IMR-90 (cell line): Measurements from ENCODE around the gene DHX40. TPM values are rescaled to one million over a fixed set of nuclear protein-coding genes. Genes with fewer than 3 reads are reported as not detected.
A peak's percentile ranks its signal among the peaks of the same experiment; 100 is the strongest.

ENCODE experiments used
- ATAC-seq: fragments of 200-7000 bp; cut with Tn5 transposase; 2 replicates; pipeline ENCODE4 v1.9.1; 2020; ENCODE audit warnings: low read depth, mild to moderate bottlenecking, moderate library complexity
- BruUV-seq: library from RNA; stranded (reverse); fragments of 400-500 nt; replicated peaks from 2 replicates; lab custom pipeline; 2021; lab: Mats Ljungman, UMichigan
- CTCF ChIA-PET: fragments of 300-600 bp; formaldehyde crosslinking; extraction: SDS; loops from one replicate; lab custom pipeline; 2021; ENCODE audit warnings: antibody characterized with exemption; lab: Yijun Ruan, JAX
- POLR2A ChIA-PET: fragments of 300-600 bp; sonication (Branson Sonifier 250); formaldehyde crosslinking; loops from one replicate; lab custom pipeline; 2022; ENCODE audit warnings: antibody characterized with exemption; ENCODE audit not compliant: unreplicated experiment; lab: Charles Lee
- DNase-seq: peaks from one replicate; pipeline ENCODE4 v3.0.0; 2013
- H2AFZ ChIP-seq: replicated peaks from 2 replicates; pipeline ENCODE3; 2013; ENCODE audit warnings: low read length, mild to moderate bottlenecking; ENCODE audit not compliant: poor library complexity
- H2AK5ac ChIP-seq: 2 replicates; pipeline ENCODE4 v1.6.1; 2013; ENCODE audit warnings: low read depth, low read length, inconsistent platforms
- H2AK9ac ChIP-seq: replicated peaks from 2 replicates; pipeline ENCODE3; 2013; ENCODE audit warnings: mild to moderate bottlenecking, low read depth, low read length, moderate library complexity; ENCODE audit not compliant: poor library complexity
- H2BK120ac ChIP-seq: 2 replicates; pipeline ENCODE4 v1.6.1; 2013; ENCODE audit warnings: low read depth, low read length, inconsistent platforms
- H2BK15ac ChIP-seq: 3 replicates; pipeline ENCODE4 v1.6.1; 2013; ENCODE audit warnings: low read depth, low read length, inconsistent platforms
- H2BK20ac ChIP-seq: 2 replicates; pipeline ENCODE4 v1.6.1; 2013; ENCODE audit warnings: low read depth, mild to moderate bottlenecking, inconsistent platforms, low read length, moderate library complexity
- H2BK5ac ChIP-seq: 2 replicates; pipeline ENCODE4 v1.6.1; 2013; ENCODE audit warnings: mild to moderate bottlenecking, low read depth, low read length, inconsistent platforms; ENCODE audit not compliant: poor library complexity, severe bottlenecking
- H3K14ac ChIP-seq: replicated peaks from 2 replicates; pipeline ENCODE4 v1.6.1; 2013; ENCODE audit warnings: low read depth, low read length, inconsistent platforms
- H3K18ac ChIP-seq: 2 replicates; pipeline ENCODE4 v1.6.1; 2013; ENCODE audit warnings: low read depth, low read length, control low read depth
- H3K23ac ChIP-seq: 2 replicates; pipeline ENCODE4 v1.6.1; 2013; ENCODE audit warnings: low read depth, low read length, inconsistent platforms
- H3K27ac ChIP-seq: 2 replicates; pipeline ENCODE4 v1.5.1; 2013; ENCODE audit warnings: mild to moderate bottlenecking, control low read depth, low read length; ENCODE audit not compliant: insufficient read depth
- H3K27me3 ChIP-seq: 2 replicates; pipeline ENCODE4 v1.6.1; 2013; ENCODE audit warnings: low read length; ENCODE audit not compliant: control insufficient read depth, insufficient read depth
- H3K36me3 ChIP-seq: 2 replicates; pipeline ENCODE4 v1.6.1; 2013; ENCODE audit warnings: low read length, mixed read lengths; ENCODE audit not compliant: control insufficient read depth, insufficient read depth
- H3K4ac ChIP-seq: 2 replicates; pipeline ENCODE4 v1.6.1; 2013; ENCODE audit warnings: low read depth, low read length, inconsistent platforms
- H3K4me1 ChIP-seq: 2 replicates; pipeline ENCODE4 v1.6.1; 2013; ENCODE audit warnings: low read length, mixed read lengths; ENCODE audit not compliant: control insufficient read depth, insufficient read depth
- H3K4me2 ChIP-seq: 2 replicates; pipeline ENCODE4 v1.6.1; 2013; ENCODE audit warnings: low read depth, mild to moderate bottlenecking, control low read depth, low read length, moderate library complexity
- H3K4me3 ChIP-seq: 2 replicates; pipeline ENCODE4 v1.5.1; 2013; ENCODE audit warnings: low read depth, mild to moderate bottlenecking, control low read depth, low read length, moderate library complexity; ENCODE audit not compliant: insufficient read depth
- H3K56ac ChIP-seq: 2 replicates; pipeline ENCODE4 v1.6.1; 2013; ENCODE audit warnings: low read length, inconsistent platforms; ENCODE audit not compliant: insufficient read depth; ENCODE audit errors: extremely low read depth
- H3K79me1 ChIP-seq, 2 experiments: 2 replicates each; pipeline ENCODE4 v1.6.1; 2013; ENCODE audit warnings: low read length in 2 of 2, inconsistent platforms in 1 of 2, low read depth in 1 of 2
- H3K9ac ChIP-seq: 2 replicates; pipeline ENCODE4 v1.6.1; 2013; ENCODE audit warnings: low read depth, low read length, control low read depth
- H3K9me1 ChIP-seq: 2 replicates; pipeline ENCODE4 v1.6.1; 2013; ENCODE audit warnings: low read length, inconsistent platforms; ENCODE audit not compliant: insufficient read depth
- H3K9me3 ChIP-seq: 2 replicates; pipeline ENCODE4 v1.6.1; 2013; ENCODE audit warnings: low read length; ENCODE audit not compliant: control insufficient read depth, insufficient read depth
- H4K20me1 ChIP-seq: 2 replicates; pipeline ENCODE4 v1.6.1; 2013; ENCODE audit warnings: low read length, inconsistent platforms; ENCODE audit not compliant: insufficient read depth
- H4K5ac ChIP-seq: 2 replicates; pipeline ENCODE4 v1.6.1; 2013; ENCODE audit warnings: mild to moderate bottlenecking, low read depth, low read length, control low read depth
- H4K8ac ChIP-seq, 2 experiments: 2 replicates each; pipeline ENCODE4 v1.6.1; 2013; ENCODE audit warnings: low read depth in 2 of 2, low read length in 2 of 2, control low read depth in 1 of 2, inconsistent platforms in 1 of 2
- H4K91ac ChIP-seq: 2 replicates; pipeline ENCODE4 v1.6.1; 2013; ENCODE audit warnings: low read depth, low read length, inconsistent platforms; ENCODE audit not compliant: insufficient read depth
- CEBPB ChIP-seq: IDR thresholded peaks from 2 replicates; pipeline ENCODE4 v1.6.1; 2012; ENCODE audit warnings: low read depth, low read length, improper control_type of control experiment
- MAFK ChIP-seq: IDR thresholded peaks from 2 replicates; pipeline ENCODE4 v1.6.1; 2012; ENCODE audit warnings: low read depth, low read length, improper control_type of control experiment
- MAZ ChIP-seq: IDR thresholded peaks from 2 replicates; pipeline ENCODE4 v1.6.1; 2012; ENCODE audit warnings: low read depth, mild to moderate bottlenecking, low read length, improper control_type of control experiment, moderate library complexity, borderline replicate concordance
- WGBS, 2 experiments: methylation state at CpG; one replicate each; pipeline versions ENCODE4 v1.1.5 to v1.1.7; 2013; ENCODE audit warnings: missing lambda C conversion rate in 2 of 2; ENCODE audit not compliant: insufficient read length in 1 of 2; ENCODE audit errors: extremely low coverage in 2 of 2; 5-methylcytosine and 5-hydroxymethylcytosine counted together
- dilution Hi-C: fragments of 300-500 bp; cut with HindIII; formaldehyde crosslinking; loops from one replicate; pipeline ENCODE4 v1.14.3; 2018; ENCODE audit warnings: low sequenced_read_pairs; ENCODE audit not compliant: unreplicated experiment
- in situ Hi-C: fragments of 300-500 bp; cut with MboI; formaldehyde crosslinking; loops from 3 replicates; pipeline ENCODE4 v1.14.3; 2019; ENCODE audit warnings: low sequenced_read_pairs, inconsistent platforms, mixed read lengths
- intact Hi-C: fragments of 100-400 bp; cut with micrococcal nuclease; formaldehyde crosslinking; loops from 2 replicates; pipeline ENCODE4 v1.10.0; 2022
- polyA plus RNA-seq, 3 experiments: library from polyadenylated mRNA; depleted of rRNA; stranded (reverse); fragments of >200 nt; gene quantifications; 2 replicates each; pipeline ENCODE4 v1.2.3, GENCODE V29; 2012; ENCODE audit warnings: low replicate concordance in 1 of 3
- total RNA-seq: library from RNA; depleted of rRNA; stranded (reverse); fragments of >200 nt; gene quantifications from 2 replicates; pipeline ENCODE4 v1.2.3, GENCODE V29; 2012
- TF ChIP-seq, protein P1 (sequence below): fragments of 150-350 bp; IDR thresholded peaks from 2 replicates; pipeline ENCODE4 v1.6.1; 2016; ENCODE audit warnings: low read depth, mild to moderate bottlenecking, low read length, moderate library complexity, borderline replicate concordance

DHX40 gene
- total and polyA plus RNA-seq, 2 of the 4 experiments (the other 2 are of a cell fraction), result 17.4 to 44.4 TPM

DNA sequence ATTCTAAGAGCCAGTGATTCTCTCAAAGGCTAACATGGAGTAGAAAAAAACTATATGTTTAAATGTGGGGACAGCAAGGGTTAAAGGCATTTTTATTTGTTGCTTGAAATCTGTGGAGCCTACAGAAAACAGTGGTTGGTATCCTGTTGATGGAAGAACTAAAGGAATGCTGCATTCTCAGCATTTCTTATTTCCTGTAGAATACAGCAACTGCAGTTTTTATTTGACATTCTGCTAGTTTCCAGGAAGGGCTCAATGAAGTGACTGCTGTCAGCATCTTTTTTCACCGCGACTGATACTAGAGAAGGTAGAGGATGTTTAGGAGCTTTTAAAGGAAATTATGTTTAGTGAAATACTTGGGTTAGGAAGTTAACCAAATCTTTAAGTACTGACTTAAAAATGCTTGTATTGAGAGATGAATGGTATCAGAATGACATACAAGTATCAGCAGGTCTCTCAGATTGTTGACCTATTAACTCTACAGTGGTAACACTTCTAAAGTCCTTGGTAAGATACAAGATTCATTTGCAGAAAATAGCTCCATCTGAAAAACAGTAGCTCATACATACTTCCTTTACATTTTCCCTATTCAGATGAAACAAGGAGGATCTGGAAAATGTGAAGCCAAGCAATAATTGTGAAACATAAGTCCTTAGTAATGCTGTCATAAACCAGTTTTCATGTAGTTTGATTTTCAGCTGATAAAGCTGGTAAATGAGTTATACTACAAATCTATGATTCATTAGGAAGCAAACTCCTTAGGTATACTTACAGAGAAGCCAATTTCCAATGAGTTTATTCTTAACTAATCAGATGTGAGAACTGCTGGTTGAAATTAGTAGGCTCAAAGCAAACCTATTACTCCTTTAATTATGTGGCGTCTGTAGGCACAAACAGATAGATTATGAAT lies 69.5 kb downstream of the DHX40 start:
- ChIA-PET POLR2A (no interaction called here), CTCF (interaction anchor here (1.1 to 1.2 kb wide), 2 partner anchors 13 to 27 kb away, joined by 3 to 4 read pairs; no protein-coding TSS in a partner anchor)
- no peak overlapping the region for H2AK5ac ChIP-seq
- H2AK9ac ChIP-seq, result no peak overlapping the region
- no peak overlapping the region for H3K27ac ChIP-seq
- H3K23ac ChIP-seq, result no peak overlapping the region
- H2AFZ ChIP-seq, result no peak overlapping the region
- no peak overlapping the region for H3K14ac ChIP-seq
- H3K4me2 ChIP-seq, result no peak overlapping the region
- no peaks in the 10 kb centered on the region for H3K27me3 ChIP-seq
- TF ChIP-seq CEBPB (peak; percentile 34; the same call in 1 of the 2 replicates), MAZ (no peak), MAFK (peak; percentile 51; the same call in 1 of the 2 replicates)
- TF ChIP-seq, protein P1, sequence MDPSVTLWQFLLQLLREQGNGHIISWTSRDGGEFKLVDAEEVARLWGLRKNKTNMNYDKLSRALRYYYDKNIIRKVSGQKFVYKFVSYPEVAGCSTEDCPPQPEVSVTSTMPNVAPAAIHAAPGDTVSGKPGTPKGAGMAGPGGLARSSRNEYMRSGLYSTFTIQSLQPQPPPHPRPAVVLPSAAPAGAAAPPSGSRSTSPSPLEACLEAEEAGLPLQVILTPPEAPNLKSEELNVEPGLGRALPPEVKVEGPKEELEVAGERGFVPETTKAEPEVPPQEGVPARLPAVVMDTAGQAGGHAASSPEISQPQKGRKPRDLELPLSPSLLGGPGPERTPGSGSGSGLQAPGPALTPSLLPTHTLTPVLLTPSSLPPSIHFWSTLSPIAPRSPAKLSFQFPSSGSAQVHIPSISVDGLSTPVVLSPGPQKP, result no peak
- H3K4ac ChIP-seq, result no peak overlapping the region
- H3K9ac ChIP-seq, result no peak overlapping the region
- WGBS, 2 experiments, result no CpG with 5 or more reads among the region's 3 CpGs
- peak; percentile 61 for ATAC-seq
- no peak overlapping the region for H4K5ac ChIP-seq
- H3K36me3 ChIP-seq, result peaks cover 2% of the 10 kb centered on the region
- peaks cover 7% of the 10 kb centered on the region for H3K9me1 ChIP-seq
- no peak overlapping the region for H4K91ac ChIP-seq
- H2BK120ac ChIP-seq, result no peak overlapping the region
- in situ Hi-C loops, result no loop called here
- peaks cover 99% of the 10 kb centered on the region for H4K20me1 ChIP-seq
- peaks cover 11% of the 10 kb centered on the region for H3K4me1 ChIP-seq
- intact Hi-C loops, result no loop called here
- no peaks in the 10 kb centered on the region for H3K9me3 ChIP-seq
- H3K79me1 ChIP-seq, result peaks cover 3 to 25% of the 10 kb centered on the region in 2 experiments; a peak in 3 of 4 replicates
- H3K18ac ChIP-seq, result no peak overlapping the region
- DNase-seq, result no peak
- dilution Hi-C loops, result no loop called here
- no peak overlapping the region for H3K56ac ChIP-seq
- H2BK20ac ChIP-seq, result no peak overlapping the region
- no TSS peak for BruUV-seq
- H2BK5ac ChIP-seq, result no peak overlapping the region
- no peak overlapping the region for H4K8ac ChIP-seq
- H3K4me3 ChIP-seq, result no peak overlapping the region
- H2BK15ac ChIP-seq, result no peak overlapping the region
